Measurements from ENCODE around the gene TMSB4X.

DNA sequence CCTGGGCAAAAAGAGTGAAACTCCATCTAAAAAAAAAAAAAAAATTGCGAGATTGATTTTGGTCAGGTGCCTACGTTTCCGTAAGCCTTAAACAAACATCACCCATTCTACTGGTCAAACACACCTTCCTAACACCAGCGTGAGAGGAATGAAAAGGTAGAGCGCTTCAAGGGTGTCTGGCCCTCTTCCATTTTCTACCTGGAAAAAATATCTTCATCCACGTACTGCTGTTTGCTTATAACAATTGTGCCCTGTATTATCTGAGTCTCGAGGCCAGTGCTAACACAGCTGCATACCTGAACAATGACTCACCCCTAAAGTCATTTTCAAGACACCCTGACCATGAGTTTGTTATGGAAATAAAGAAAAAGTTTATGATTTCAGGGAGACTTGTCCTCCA is 13.9 kb downstream of the TMSB4X start:
- TF ChIP-seq, protein P1, sequence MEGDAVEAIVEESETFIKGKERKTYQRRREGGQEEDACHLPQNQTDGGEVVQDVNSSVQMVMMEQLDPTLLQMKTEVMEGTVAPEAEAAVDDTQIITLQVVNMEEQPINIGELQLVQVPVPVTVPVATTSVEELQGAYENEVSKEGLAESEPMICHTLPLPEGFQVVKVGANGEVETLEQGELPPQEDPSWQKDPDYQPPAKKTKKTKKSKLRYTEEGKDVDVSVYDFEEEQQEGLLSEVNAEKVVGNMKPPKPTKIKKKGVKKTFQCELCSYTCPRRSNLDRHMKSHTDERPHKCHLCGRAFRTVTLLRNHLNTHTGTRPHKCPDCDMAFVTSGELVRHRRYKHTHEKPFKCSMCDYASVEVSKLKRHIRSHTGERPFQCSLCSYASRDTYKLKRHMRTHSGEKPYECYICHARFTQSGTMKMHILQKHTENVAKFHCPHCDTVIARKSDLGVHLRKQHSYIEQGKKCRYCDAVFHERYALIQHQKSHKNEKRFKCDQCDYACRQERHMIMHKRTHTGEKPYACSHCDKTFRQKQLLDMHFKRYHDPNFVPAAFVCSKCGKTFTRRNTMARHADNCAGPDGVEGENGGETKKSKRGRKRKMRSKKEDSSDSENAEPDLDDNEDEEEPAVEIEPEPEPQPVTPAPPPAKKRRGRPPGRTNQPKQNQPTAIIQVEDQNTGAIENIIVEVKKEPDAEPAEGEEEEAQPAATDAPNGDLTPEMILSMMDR (IDR thresholded peaks at IDR 0.05; ENCODE audit: insufficient read depth, low read length), result no peak
- TF ChIP-seq POLR2AphosphoS5 (IDR thresholded peaks at IDR 0.05; ENCODE audit: low read depth), result no peak
